ENCODE measurements around the gene UBXN4. TPM values are rescaled to one million over a fixed set of nuclear protein-coding genes. Genes with fewer than 3 reads are reported as not detected.
A peak's percentile ranks its signal among the peaks of the same experiment; 100 is the strongest.

UBXN4 gene
- total and polyA plus RNA-seq, 2 of the 13 experiments (the other 11 are each of a cell fraction or from before 2014, with no cell fraction given), result 74.2 to 104 TPM

- Histone ChIP-seq H3K9ac (ENCODE audit: insufficient read depth, low read depth, low read length) (no peak overlapping the region), H3K4me2 (ENCODE audit: low read depth, low read length) (no peak overlapping the region), H2AFZ (ENCODE audit: low read length) (no peak overlapping the region), H3K79me2 (ENCODE audit: insufficient read depth, low read length) (no peaks in the 10 kb centered on the region), H3K27ac (ENCODE audit: extremely low read length, insufficient read depth, low read length) (no peak overlapping the region), H3K36me3 (replicated peaks in 1 of 2; ENCODE audit: control insufficient read depth in 1 of 2, insufficient read depth in 2 of 2, low read length in 2 of 2) (no peaks in the 10 kb centered on the region), H3K4me1 (ENCODE audit: insufficient read depth, low read length) (no peaks in the 10 kb centered on the region), H3K27me3 (ENCODE audit: control insufficient read depth in 1 of 2, insufficient read depth in 2 of 2, low read length in 2 of 2) (peaks cover 0 to 9% of the 10 kb centered on the region in 2 experiments; a peak in 3 of 5 replicates), H4K20me1 (ENCODE audit: insufficient read depth, low read length) (no peaks in the 10 kb centered on the region), H3K4me3 (replicated peaks in 1 of 3; ENCODE audit: insufficient read depth in 1 of 3, low read depth in 2 of 3, low read length in 3 of 3) (no peak overlapping the region), H3K9me3 (ENCODE audit: low read length) (no peaks in the 10 kb centered on the region; the same call in 1 of the 2 replicates)
- WGBS (ENCODE audit: low lambda C conversion rate), result 4% methylated on average over 1 of the region's 1 CpG
- DNase-seq (ENCODE audit: low spot score), result no peak
- POLR2A ChIA-PET, result no interaction called here
- CTCF ChIA-PET (ENCODE audit: low intra/inter-chr PET ratio, low total read pairs), result no interaction called here
- no peak for FAIRE-seq
- no peak for TF ChIP-seq ZHX1 (CRISPR knock-in tag; IDR thresholded peaks at IDR 0.05; ENCODE audit: low read depth)
- TF ChIP-seq ZNF564 (CRISPR knock-in tag; IDR thresholded peaks at IDR 0.05), result peak; percentile 88
- intact Hi-C loops (cut with micrococcal nuclease; ENCODE audit: unreplicated experiment), result no loop called here
- ATAC-seq, result no peak
- in situ Hi-C loops (cut with HindIII; ENCODE audit: extremely low pct_ligation_motif_present, low pct_unique_long_range_greater_than_20kb), result no loop called here
- no TSS peak for BruUV-seq (replicated peaks)
These were observed 81.2 kb downstream of the UBXN4 start for GRCh38 chr2:135822855-135823254.

GRCh38 chr2:135825131-135825530, 83.5 kb downstream of the UBXN4 start:
- Histone ChIP-seq H3K79me2 (ENCODE audit: insufficient read depth, low read length) (no peaks in the 10 kb centered on the region), H3K27ac (ENCODE audit: extremely low read length, insufficient read depth, low read length) (no peak overlapping the region), H3K9ac (ENCODE audit: insufficient read depth, low read depth, low read length) (no peak overlapping the region), H3K36me3 (replicated peaks in 1 of 2; ENCODE audit: control insufficient read depth in 1 of 2, insufficient read depth in 2 of 2, low read length in 2 of 2) (no peaks in the 10 kb centered on the region), H3K9me3 (ENCODE audit: low read length) (no peaks in the 10 kb centered on the region; the same call in 1 of the 2 replicates), H2AFZ (ENCODE audit: low read length) (no peak overlapping the region), H3K4me3 (replicated peaks in 1 of 3; ENCODE audit: insufficient read depth in 1 of 3, low read depth in 2 of 3, low read length in 3 of 3) (no peak overlapping the region; a peak in 1 of 6 replicates), H4K20me1 (ENCODE audit: insufficient read depth, low read length) (no peaks in the 10 kb centered on the region), H3K4me2 (ENCODE audit: low read depth, low read length) (no peak overlapping the region), H3K4me1 (ENCODE audit: insufficient read depth, low read length) (no peaks in the 10 kb centered on the region), H3K27me3 (ENCODE audit: control insufficient read depth in 1 of 2, insufficient read depth in 2 of 2, low read length in 2 of 2) (peaks cover 0 to 12% of the 10 kb centered on the region in 2 experiments; a peak in 3 of 5 replicates)
- POLR2A ChIA-PET, result no interaction called here
- in situ Hi-C loops (cut with HindIII; ENCODE audit: extremely low pct_ligation_motif_present, low pct_unique_long_range_greater_than_20kb), result no loop called here
- intact Hi-C loops (cut with micrococcal nuclease; ENCODE audit: unreplicated experiment), result no loop called here
- no peak for DNase-seq (ENCODE audit: low spot score)
- BruUV-seq (replicated peaks), result no TSS peak
- peak; percentile 55 for ATAC-seq
- no peak for FAIRE-seq
- CTCF ChIA-PET (ENCODE audit: low intra/inter-chr PET ratio, low total read pairs), result no interaction called here
- WGBS (ENCODE audit: low lambda C conversion rate), result 44% methylated on average over 8 of the region's 9 CpGs
- no peak for TF ChIP-seq ISL2 (CRISPR knock-in tag; IDR thresholded peaks at IDR 0.05)
- no peak for TF ChIP-seq NFKBIZ (CRISPR knock-in tag; IDR thresholded peaks at IDR 0.05)
- no peak for TF ChIP-seq DZIP1 (CRISPR knock-in tag; IDR thresholded peaks at IDR 0.05)
- TF ChIP-seq MAF1 (CRISPR knock-in tag; IDR thresholded peaks at IDR 0.05; ENCODE audit: borderline replicate concordance), result no peak
- TF ChIP-seq ZNF18 (CRISPR knock-in tag; IDR thresholded peaks at IDR 0.05; ENCODE audit: insufficient replicate concordance), result no peak
- no peak for TF ChIP-seq GFI1 (CRISPR knock-in tag; IDR thresholded peaks at IDR 0.05; ENCODE audit: borderline replicate concordance)
- TF ChIP-seq ZNF570 (CRISPR knock-in tag; IDR thresholded peaks at IDR 0.05; ENCODE audit: borderline replicate concordance), result no peak
- no peak for TF ChIP-seq ZNF274 (CRISPR knock-in tag; IDR thresholded peaks at IDR 0.05)

Data from HepG2 (cell line).